Stimulated activated CD4-positive, alpha-beta T cell treated with anti-CD3 and anti-CD28 coated beads, Interleukin-4, amount 100 ng/mL, for 24 hours (primary cell): ENCODE results near the gene SCLT1.
"Not testable (repeated sequence)": the region's sequence is repeated elsewhere in the genome, so short reads cannot be mapped to it uniquely, and the experiment has no call there.

Source experiments
- DNase-seq: peaks from one replicate; pipeline ENCODE4 v3.0.0-alpha.2; 2020

SCLT1 gene

GRCh38 chr4:129093191-129093920 is at the start of gene SCLT1:
SCLT1 (minus strand) TSS chr4:129093539; CDS start chr4:129093103, 436 bp downstream.
- DNase-seq, result peak; percentile 97

GRCh38 chr4:129140521-129140920 is 47.2 kb upstream of the SCLT1 start:
- no peak for DNase-seq

GRCh38 chr4:129138810-129139496 is 45.6 kb upstream of the SCLT1 start:
- DNase-seq, result no peak

- no peak for DNase-seq
Observed at GRCh38 chr4:129136433-129136832, 43.1 kb upstream of the SCLT1 start.

GRCh38 chr4:129131343-129131742 is 38.0 kb upstream of the SCLT1 start:
- no peak for DNase-seq

- DNase-seq, result no peak
Observed at GRCh38 chr4:129129143-129129542, 35.8 kb upstream of the SCLT1 start.

- DNase-seq, result not testable (repeated sequence)
Observed at GRCh38 chr4:129126614-129127013, 33.3 kb upstream of the SCLT1 start.

- no peak for DNase-seq
Observed at GRCh38 chr4:129117705-129118104, 24.4 kb upstream of the SCLT1 start.

GRCh38 chr4:129113919-129114318 is 20.6 kb upstream of the SCLT1 start:
- DNase-seq, result no peak

- no peak for DNase-seq
Observed at GRCh38 chr4:129113434-129113833, 20.1 kb upstream of the SCLT1 start.

- no peak for DNase-seq
Observed at GRCh38 chr4:129111919-129112318, 18.6 kb upstream of the SCLT1 start.

GRCh38 chr4:129110931-129111330 is 17.6 kb upstream of the SCLT1 start:
- no peak for DNase-seq

GRCh38 chr4:129109965-129110824 is 16.9 kb upstream of the SCLT1 start:
- DNase-seq, result no peak

GRCh38 chr4:129098531-129099001 is 5.2 kb upstream of the SCLT1 start:
- DNase-seq, result no peak

GRCh38 chr4:129095811-129096454 is 2.6 kb upstream of the SCLT1 start, which contains the start of gene C4orf33:
C4orf33 (plus strand) TSS chr4:129096152; CDS start chr4:129102611, 6,459 bp downstream.
- peak; percentile 82 for DNase-seq

GRCh38 chr4:129094347-129094746 is 1.0 kb upstream of the SCLT1 start:
- no peak for DNase-seq

GRCh38 chr4:129092631-129093190 is 628 bp downstream of the SCLT1 start:
- DNase-seq, result no peak

GRCh38 chr4:129087516-129087915 is 5.8 kb downstream of the SCLT1 start:
- DNase-seq, result no peak

- DNase-seq, result no peak
Observed at GRCh38 chr4:129085472-129085871, 7.9 kb downstream of the SCLT1 start.

- DNase-seq, result no peak
Observed at GRCh38 chr4:129082302-129082701, 11.0 kb downstream of the SCLT1 start.

- no peak for DNase-seq
Observed at GRCh38 chr4:129080129-129080528, 13.2 kb downstream of the SCLT1 start.

- DNase-seq, result no peak
Observed at GRCh38 chr4:129077326-129077725, 16.0 kb downstream of the SCLT1 start.
